Stomach (tissue), 4 donors: ENCODE results near the gene MYO5C.

ENCODE experiments used
- CTCF ChIP-seq, 7 experiments: fragments of 450-650 bp in 4 of 7; fragments of 200-600 bp in 3 of 7; sonication (generic) in 3 of 7; IDR thresholded peaks; one replicate each; pipeline ENCODE4 v1.5.1; 2016 to 2019; ENCODE audit warnings: antibody characterized with exemption in 7 of 7, control low read depth in 2 of 7, mild to moderate bottlenecking in 1 of 7
- POLR2A ChIP-seq, 4 donors: fragments of 450-650 bp; IDR thresholded peaks; one replicate each; pipeline ENCODE4 v1.6.1; 2016; ENCODE audit warnings: antibody characterized with exemption in 4 of 4, control low read depth in 2 of 4, mild to moderate bottlenecking in 1 of 4, moderate library complexity in 1 of 4

DNA sequence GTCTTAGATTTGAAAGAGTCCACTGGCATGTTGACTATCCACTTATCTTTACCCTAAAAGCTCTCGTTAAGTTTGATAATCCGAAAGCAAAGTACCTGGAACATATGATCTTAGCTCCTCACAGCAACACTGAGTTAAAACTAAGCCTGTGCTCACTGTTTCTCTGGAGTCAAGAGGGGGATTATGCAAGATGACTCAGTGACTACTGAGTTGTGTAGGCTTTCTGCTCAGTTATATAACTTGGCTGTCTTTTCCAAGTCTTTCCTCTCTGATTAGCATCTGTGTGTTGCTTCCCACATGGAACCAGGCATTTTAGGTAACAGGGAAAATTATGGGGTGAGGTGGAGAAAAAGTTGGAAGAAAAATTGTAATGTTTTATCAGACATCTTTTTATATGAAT lies 31.2 kb upstream of the MYO5C start:
- TF ChIP-seq CTCF (IDR thresholded peaks at IDR 0.05) (no peak), POLR2A (IDR thresholded peaks at IDR 0.05) (no peak)
